ENCODE data around the gene NFIC.

DNA sequence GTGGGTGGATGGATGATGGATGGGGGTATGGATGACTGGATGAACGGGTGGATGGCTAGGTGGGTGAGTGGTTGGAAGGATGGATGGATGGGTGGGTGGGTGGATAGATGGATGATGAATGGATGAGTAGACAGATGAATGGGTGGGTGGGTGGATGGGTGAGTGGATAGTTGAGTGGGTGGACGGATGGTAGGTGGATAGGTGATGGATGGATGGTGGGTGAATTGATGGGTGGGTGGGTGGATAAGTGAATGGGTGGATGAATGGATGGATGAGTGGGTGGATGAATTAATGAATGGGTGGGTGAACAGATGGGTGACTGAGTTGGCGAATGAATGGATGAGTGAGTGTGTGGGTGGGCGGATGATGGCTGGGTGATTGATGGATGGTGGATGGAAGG, 109.1 kb downstream of the NFIC start:
- TF ChIP-seq, protein P1, sequence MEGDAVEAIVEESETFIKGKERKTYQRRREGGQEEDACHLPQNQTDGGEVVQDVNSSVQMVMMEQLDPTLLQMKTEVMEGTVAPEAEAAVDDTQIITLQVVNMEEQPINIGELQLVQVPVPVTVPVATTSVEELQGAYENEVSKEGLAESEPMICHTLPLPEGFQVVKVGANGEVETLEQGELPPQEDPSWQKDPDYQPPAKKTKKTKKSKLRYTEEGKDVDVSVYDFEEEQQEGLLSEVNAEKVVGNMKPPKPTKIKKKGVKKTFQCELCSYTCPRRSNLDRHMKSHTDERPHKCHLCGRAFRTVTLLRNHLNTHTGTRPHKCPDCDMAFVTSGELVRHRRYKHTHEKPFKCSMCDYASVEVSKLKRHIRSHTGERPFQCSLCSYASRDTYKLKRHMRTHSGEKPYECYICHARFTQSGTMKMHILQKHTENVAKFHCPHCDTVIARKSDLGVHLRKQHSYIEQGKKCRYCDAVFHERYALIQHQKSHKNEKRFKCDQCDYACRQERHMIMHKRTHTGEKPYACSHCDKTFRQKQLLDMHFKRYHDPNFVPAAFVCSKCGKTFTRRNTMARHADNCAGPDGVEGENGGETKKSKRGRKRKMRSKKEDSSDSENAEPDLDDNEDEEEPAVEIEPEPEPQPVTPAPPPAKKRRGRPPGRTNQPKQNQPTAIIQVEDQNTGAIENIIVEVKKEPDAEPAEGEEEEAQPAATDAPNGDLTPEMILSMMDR (IDR thresholded peaks at IDR 0.05): no peak
- TF ChIP-seq EZH2 (IDR thresholded peaks at IDR 0.05): no peak
- no peak for TF ChIP-seq EZH2phosphoT487 (IDR thresholded peaks at IDR 0.05)

Measured in neural progenitor cell (in vitro differentiated cells).